Measurements from ENCODE around the gene LSM10.

DNA sequence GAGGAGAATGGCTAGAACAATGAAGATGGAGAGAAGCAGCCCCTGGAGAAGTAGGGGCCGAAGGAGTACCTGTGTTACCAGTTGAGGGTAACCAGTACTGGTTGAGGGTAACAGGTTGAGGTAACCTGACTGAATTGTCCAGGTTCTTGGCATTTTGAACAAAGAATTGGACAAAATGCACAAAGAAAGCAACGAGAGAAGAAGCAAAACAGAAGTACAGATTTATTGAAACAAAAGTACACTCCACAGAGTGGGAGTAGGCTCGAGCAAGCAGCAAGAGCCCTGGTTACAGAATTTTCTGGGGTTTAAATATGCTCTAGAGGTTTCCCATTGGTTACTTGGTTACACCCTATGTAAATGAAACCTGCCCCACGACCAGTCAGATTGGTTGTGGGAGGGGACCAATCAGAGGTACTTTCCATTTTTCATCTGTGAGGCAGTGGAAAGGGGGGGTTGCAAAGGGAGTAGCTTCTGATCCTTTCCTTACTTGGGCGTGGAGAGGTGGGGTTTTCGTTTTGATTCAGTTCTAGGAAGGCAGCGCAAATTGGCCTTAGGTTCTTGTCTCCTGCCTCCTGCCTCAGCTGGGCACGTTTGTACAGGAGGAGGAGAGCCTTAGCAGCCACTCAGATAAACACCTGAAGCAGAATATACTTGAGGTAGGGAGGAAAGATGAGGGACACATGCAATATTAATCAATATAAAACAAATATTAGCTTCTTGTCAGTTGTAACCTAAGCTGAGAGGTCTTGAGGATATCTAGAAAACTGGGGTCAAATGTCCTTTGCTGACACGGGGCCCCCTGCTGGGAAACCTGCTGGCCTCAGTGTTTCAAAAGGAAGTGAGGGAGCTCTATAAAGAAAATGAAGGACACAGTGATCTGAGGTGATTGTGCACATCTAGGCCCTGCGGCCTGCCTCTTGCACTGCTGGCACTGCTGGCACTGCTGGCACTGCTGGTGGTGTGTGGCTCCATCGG lies 14.3 kb upstream of the LSM10 start:
- TF ChIP-seq, protein P1, sequence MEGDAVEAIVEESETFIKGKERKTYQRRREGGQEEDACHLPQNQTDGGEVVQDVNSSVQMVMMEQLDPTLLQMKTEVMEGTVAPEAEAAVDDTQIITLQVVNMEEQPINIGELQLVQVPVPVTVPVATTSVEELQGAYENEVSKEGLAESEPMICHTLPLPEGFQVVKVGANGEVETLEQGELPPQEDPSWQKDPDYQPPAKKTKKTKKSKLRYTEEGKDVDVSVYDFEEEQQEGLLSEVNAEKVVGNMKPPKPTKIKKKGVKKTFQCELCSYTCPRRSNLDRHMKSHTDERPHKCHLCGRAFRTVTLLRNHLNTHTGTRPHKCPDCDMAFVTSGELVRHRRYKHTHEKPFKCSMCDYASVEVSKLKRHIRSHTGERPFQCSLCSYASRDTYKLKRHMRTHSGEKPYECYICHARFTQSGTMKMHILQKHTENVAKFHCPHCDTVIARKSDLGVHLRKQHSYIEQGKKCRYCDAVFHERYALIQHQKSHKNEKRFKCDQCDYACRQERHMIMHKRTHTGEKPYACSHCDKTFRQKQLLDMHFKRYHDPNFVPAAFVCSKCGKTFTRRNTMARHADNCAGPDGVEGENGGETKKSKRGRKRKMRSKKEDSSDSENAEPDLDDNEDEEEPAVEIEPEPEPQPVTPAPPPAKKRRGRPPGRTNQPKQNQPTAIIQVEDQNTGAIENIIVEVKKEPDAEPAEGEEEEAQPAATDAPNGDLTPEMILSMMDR (conservative IDR thresholded peaks at IDR 0.05; ENCODE audit: low read length): peak; percentile 48
- no peak for TF ChIP-seq EZH2phosphoT487 (IDR thresholded peaks at IDR 0.05; ENCODE audit: borderline replicate concordance)

Data from Loucy (cell line).